Inflammatory macrophage treated with lipopolysaccharide for 1 hour (primary cell): ENCODE results near the gene DDB1.
"Not testable (repeated sequence)": the region's sequence is repeated elsewhere in the genome, so short reads cannot be mapped to it uniquely, and the experiment has no call there.

Experiments
- DNase-seq, 2 donors: peaks; one replicate each; pipeline ENCODE4 v3.0.0-alpha.2; 2020 to 2022

The DDB1 gene

GRCh38 chr11:61265357-61265756 lies 67.5 kb downstream of the DDB1 start:
- DNase-seq = no peak

- DNase-seq = no peak
Observed at GRCh38 chr11:61264795-61265194, 68.1 kb downstream of the DDB1 start.

GRCh38 chr11:61264371-61264770 lies 68.5 kb downstream of the DDB1 start:
- no peak for DNase-seq

- DNase-seq = no peak
Observed at GRCh38 chr11:61259363-61259762, 73.5 kb downstream of the DDB1 start.

GRCh38 chr11:61258546-61258945 lies 74.4 kb downstream of the DDB1 start:
- no peak for DNase-seq

GRCh38 chr11:61256710-61257482 lies 76.0 kb downstream of the DDB1 start:
- DNase-seq = peak; percentile 55 to 77

- DNase-seq = peak; percentile 53 to 81
Observed at GRCh38 chr11:61254403-61255025, 78.4 kb downstream of the DDB1 start.

GRCh38 chr11:61252332-61252731 lies 80.6 kb downstream of the DDB1 start:
- DNase-seq = not testable (repeated sequence)

GRCh38 chr11:61250796-61251765 lies 81.8 kb downstream of the DDB1 start:
- not testable (repeated sequence) for DNase-seq
